Activated T-helper 1 cell treated with Interleukin-2 at 50 U/mL for 16 hours (primary cell): ENCODE measurements around the gene UGT2B10.

ENCODE experiments used
- DNase-seq: peaks from one replicate; pipeline ENCODE4 v3.0.0-alpha.2; 2020; ENCODE audit warnings: low read depth

UGT2B10 gene

DNA sequence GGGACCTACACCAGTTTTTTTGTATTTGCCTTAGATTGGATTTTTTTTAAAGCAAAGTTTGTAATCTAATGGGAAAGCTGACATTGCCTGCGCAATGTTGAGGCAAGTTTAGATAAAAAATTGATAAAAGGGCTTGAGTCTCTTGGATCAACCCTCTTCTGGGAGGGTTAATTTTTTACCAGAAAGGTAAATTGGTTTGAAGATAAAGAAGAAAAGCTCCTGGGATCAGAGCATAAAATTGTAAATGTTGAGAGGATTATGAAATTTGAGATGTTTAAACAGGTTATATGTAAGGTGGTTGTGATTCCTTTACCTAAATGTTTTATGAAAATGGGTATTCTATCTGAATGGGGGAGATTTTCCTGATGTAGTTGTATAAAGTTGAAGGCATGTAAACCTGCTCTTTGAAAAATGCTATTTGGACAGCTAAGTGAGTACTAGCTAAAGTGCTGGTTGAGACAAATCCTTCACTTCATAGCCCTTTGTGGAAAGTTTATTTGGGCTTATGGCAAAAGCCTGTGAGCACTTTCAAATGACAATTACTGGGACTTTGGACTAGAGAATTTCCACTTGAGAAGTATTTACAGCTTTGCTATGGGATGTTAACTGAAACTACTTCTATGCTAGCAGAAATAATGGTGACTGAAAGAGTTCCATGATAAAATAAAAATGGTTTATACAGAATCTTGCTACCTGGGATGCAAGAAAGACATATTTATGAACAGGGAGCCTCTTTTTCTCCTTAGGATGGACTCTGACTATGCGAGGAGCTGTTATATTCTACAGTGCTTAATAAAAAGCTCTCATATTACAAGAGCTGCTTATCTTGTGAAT is 56.2 kb downstream of the UGT2B10 start:
- no peak for DNase-seq

- DNase-seq: no peak
Observed at GRCh38 chr4:68872643-68873502, 57.1 kb downstream of the UGT2B10 start.

DNA sequence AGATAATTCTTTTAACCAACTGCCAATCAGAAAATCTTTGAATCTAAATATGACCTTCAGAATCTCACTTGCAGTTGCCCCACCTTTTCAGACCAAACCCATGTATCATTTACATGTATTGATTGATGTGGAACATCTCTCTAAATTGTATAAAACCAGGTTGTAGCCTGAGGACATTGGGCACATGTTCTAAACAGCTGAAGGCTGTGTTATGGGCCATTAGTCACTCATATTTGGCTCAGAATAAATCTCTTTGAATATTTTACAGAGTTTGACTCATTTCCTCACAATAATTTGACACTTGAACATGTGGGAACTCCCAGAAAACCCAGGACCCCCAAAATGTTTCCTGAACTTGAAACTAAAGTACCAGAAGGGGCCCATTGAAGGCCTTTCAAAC is 58.7 kb downstream of the UGT2B10 start:
- no peak for DNase-seq

DNA sequence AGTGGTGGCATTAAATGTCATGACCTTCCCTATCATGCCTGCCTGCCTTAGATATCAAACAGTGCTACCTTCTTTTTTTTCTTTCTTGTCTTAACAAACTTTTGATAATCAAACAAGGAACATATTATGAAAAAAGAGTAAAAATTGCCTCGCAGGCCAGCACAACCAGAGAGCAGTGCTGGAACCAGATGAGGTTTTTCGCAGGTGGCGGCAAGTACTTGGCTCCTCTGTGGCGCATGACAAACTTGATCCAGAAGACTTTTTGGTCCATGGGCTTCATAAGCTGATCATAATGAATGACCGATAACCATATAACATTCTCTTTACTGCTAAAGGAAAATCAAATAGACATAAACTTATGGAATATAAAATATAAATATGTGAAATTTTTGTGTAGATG is 61.8 kb downstream of the UGT2B10 start:
- DNase-seq: no peak

DNA sequence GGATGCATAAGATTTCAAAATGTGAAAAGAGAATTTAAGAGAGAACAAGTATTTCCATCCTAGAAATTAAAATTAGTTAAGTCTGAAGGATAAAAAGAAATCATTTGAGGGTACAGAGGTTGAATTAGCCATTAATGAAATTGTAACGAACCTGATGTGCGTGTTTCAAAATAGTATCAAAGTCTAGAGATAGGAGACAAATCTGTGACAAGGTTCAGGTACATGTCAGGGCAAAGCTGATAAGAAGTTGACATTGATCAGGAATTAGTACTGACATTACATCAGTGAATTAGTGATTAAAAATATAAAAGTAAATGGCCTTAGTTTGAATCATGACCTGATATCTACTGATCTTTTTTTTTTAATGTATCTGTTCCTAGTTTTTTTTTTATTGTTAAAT is 62.3 kb downstream of the UGT2B10 start:
- DNase-seq: no peak
